Tongue (tissue), 2 donors: ENCODE data around the gene FIG4. TPM values are rescaled to one million over a fixed set of nuclear protein-coding genes. Genes with fewer than 3 reads are reported as not detected.
A peak's percentile ranks its signal among the peaks of the same experiment; 100 is the strongest.
"Not testable (repeated sequence)": the region's sequence is repeated elsewhere in the genome, so short reads cannot be mapped to it uniquely, and the experiment has no call there.

Experiments
- DNase-seq: peaks from one replicate; pipeline ENCODE4 v3.0.0-alpha.2; 2015
- total RNA-seq: library from RNA; depleted of rRNA; stranded (reverse); fragments of >200 nt; gene quantifications from one replicate; pipeline ENCODE4 v1.2.3, GENCODE V29; 2014

The FIG4 gene
- total RNA-seq, 1 donor from 2014 or later = 22.3 TPM

GRCh38 chr6:109799664-109800063, 108.6 kb downstream of the FIG4 start:
- DNase-seq = no peak

DNA sequence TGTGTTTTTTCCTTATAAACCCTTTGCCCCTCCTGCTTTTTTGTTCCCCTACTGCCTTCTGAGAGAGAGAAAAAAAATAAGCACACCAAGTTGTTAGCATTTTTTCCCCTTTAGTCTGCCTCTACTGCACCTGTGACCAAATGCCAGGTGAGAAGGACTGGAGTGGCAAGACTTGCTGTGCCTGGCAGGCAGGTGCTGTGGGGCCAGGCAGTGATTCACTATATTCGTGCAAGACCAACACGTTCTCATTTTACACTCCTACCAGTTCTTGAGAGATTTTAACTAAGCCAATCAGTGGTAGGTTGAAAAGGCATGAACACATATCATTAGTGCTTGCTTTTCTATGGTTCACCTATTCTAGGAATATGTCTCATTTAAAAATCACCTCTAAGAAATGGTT, 109.7 kb downstream of the FIG4 start:
- DNase-seq = no peak

- DNase-seq = no peak
These were observed 110.7 kb downstream of the FIG4 start for GRCh38 chr6:109801794-109802193.

DNA sequence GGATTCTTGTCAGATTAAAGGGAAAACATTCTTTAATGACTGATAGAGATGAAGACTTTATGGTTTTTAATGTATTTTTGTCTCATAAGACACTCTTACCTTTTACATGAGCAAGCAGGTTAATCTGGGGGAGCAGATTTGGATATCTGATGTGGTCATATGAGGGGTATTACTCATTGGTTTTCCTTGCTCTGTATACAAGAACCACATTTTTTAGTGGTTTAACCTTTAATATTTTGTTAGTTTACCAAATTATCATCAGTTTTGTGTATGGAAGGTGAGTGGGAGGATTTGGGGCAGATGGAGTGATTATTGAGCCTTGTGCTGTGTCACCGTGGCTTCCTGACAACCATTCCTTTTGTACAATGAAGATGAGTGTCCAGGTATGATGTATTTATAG, 112.9 kb downstream of the FIG4 start:
- DNase-seq = no peak

DNA sequence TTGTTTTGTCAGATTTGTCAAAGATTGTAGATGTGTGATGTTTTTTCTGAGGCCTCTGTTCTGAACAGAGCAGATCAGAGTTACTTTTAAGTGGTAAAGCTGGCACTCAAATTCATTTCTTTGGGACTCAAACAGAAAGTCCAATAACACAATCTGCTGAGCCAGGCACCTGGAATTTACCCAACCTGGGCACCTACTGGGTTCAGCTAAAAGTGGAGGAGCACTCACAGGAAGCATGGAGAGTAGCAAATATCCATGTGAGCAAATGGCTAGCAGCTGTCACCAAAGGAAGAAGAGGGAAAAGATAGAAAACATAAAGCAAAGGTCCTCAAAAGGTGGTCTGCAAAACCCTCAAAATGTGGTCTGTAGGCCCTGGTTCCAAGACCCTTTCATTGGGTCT, 116.8 kb downstream of the FIG4 start:
- DNase-seq = no peak

- DNase-seq = no peak
These were observed 117.7 kb downstream of the FIG4 start for GRCh38 chr6:109808837-109809236.

GRCh38 chr6:109815054-109815453, 124.0 kb downstream of the FIG4 start:
- no peak for DNase-seq

DNA sequence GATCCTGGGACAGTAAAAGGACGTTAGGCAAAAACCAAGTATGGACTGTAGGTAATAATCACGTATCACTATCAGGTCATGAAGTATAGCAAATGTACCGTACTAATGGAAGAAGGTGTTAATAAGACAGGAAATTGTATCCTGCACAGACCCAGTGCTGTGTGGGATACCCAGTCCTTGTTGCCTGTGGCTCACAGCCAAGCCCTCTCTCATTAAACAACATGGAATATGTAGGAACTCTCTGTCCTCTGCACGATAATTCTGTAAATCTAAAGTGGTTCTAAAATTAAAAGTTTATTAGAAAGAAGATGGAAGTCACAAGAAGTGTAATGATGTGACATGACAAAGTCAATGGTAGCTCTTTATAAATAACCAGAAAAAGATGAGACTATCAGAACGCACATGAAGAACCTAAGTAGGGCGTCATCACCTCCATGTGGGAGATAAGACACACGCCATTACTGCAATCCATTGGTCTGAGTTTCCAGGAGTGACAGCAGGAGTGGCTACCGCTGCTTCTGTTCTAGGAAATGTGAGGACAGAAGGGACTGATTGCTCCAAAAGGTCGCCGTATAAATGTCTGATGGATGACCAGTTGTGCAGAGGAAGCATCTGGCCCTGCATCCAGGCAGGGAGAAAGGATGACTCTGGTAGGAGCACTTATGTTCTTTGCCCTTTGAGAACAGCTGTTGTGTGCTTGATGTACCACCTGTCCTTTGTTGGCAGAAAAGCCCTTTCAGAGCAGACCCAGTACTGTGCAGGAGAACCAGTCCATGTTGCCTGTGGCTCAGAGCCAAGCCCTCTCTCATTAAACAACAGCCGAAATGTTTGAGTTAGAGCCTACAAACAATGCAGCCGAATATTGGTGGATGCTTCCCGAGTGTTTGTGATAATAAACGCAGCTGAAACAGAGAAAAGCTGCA, 125.6 kb downstream of the FIG4 start:
- peak; percentile 43 for DNase-seq

GRCh38 chr6:109820706-109821350, 129.7 kb downstream of the FIG4 start:
- DNase-seq = no peak

DNA sequence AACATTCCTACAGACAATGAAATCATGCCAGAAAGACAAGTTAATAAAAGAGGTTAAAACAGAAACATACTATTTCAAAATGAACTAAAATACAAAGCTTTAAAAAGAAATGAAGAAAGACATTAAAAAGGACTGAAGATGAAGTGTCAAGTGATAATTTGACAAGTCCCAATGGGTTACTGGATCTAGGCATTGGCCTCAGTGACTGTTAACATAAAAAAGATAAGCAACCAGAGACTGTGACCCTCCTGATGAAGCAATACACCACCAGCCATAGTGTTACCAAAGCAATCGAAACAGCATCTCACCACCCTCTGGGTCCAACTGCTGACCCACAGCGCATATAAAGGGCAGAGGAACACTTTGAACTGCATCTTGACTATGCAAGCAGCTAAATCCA, 130.3 kb downstream of the FIG4 start:
- no peak for DNase-seq

GRCh38 chr6:109824105-109824504, 133.0 kb downstream of the FIG4 start:
- DNase-seq = no peak

GRCh38 chr6:109826551-109826950, 135.5 kb downstream of the FIG4 start:
- DNase-seq = no peak

DNA sequence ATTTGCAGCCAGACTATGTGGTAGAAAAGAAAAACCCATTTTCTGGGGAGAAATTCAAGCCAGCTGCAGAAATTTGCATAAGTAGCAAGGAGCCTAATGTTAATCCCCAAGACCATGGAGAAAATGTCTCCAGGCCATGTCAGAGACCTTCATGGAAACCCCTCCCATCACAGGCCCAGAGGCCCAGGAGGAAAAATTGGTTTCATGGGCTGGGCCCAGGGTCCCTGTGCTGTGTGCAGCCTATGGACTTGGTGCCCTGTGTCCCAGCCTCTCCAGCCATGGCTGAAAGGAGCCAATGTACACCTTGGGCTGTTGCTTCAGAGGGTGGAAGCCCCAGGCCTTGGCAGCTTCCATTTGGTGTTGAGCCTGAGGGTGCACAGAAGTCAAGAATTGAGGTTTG, 140.3 kb downstream of the FIG4 start:
- not testable (repeated sequence) for DNase-seq

- DNase-seq = peak; percentile 25
These were observed 143.0 kb downstream of the FIG4 start for GRCh38 chr6:109834131-109834530.

DNA sequence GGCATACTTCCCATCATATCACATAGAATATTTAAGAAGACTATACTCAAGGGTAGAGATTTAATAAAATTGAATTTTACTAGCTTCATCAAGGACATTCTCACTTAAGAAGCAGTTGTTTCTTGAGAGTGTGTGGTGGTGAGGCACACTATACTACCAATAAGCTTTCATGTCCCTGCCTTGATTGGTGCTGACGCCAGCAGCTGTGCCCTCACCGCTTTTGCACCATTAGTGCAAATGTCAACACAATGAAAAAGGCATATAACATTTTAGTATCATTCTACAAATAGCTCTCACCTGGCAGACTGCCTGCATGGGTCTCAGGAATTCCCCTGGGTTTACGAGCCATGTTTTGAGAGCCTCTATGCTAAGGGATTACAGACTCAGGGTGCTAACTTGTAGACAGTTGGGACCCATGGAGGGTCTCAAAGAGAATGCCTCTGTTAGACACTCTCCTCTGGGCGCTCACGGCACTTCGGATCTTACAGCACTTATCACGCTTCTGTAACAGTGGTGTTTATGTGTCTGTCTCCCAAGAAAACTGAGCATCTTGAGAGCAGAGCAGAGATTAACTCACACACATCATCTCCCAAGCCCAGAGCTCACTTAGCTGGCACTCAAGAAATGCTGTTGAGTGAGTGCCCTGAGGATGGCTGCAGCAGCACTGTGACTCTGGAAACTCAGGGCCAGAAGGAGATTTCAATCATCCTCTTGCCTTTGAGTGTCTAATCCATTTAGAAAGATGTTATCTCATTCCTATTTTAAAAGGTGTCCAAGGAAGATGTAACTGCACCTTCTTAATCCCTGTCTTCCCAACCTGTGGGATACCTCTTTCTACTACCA, 143.7 kb downstream of the FIG4 start:
- DNase-seq = peak; percentile 7

DNA sequence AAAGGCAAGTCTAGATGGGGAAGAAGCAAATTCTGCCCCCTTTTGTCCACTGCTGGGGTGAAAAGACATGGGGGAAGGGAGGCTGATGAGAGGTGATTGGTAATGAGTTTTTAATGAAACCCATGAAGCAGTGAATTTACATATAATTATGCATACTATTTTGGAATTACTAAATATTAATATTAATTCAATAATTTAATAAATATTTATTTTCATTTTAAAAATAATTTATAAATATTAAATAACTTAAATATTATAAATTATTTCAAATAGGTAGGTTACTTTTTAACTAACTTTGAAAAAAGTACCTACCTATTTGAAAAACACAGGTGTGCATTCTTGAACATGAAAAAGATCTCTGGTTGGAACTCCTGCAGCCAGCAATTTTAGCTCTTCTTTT, 148.9 kb downstream of the FIG4 start:
- no peak for DNase-seq

DNA sequence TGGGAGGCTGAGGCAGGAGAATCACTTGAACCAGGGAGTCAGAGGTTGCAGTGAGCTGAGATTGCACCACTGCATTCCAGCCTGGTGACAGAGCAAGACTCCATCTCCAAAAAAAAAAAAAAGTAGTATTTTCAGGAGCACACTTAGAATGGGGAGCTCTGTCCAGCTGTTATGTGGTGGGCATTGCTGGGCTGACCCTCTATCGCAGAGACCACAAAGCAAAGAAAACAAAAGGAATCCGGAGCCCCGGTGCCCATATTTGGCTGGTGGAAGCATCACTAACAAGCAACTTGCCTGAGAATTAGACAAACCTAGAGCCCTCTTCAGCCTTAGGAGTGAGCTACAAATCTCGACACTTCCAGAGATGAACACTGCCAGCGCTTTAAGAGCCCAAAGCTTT, 149.7 kb downstream of the FIG4 start:
- DNase-seq = no peak

DNA sequence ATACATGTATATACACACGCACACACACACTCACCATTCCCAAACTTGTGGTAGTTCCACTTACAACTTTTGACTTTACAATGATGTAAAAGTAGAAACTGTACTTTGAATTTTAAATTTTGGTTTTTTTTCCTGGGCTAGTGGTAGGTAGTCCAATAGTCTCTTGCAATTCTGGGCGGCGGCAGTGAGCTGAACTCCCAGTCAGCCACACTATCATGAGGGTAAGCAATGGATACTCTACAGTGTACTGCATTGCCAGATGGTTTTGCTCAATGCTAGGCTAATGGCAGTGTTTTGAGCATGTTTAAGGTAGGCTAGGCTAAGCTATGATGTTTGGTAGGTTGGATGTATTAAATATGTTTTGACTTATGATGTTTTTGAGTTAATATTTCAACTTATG, 150.8 kb downstream of the FIG4 start:
- DNase-seq = no peak

- DNase-seq = no peak
These were observed 161.6 kb downstream of the FIG4 start for GRCh38 chr6:109852713-109853112.

DNA sequence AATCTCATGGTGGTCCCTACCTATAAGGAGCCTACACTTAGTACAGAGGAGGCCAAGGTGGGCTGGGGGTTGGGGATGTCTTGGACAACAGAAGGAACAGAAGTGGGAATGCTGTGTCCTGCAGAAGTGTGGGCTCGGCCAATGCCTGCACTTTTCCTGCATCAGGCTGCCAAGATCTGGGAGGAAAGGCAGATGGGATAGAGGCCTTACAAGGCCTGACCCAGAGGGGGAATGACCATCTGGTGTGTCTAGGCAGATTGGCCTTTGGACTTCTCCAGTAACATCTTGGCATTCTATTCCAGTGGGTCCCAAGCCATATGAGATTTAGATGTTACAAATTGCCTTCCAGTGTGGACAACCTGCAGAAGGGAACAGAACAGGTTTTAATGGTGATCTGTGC, 162.3 kb downstream of the FIG4 start:
- DNase-seq = no peak

- no peak for DNase-seq
These were observed 162.9 kb downstream of the FIG4 start for GRCh38 chr6:109853951-109854350.

DNA sequence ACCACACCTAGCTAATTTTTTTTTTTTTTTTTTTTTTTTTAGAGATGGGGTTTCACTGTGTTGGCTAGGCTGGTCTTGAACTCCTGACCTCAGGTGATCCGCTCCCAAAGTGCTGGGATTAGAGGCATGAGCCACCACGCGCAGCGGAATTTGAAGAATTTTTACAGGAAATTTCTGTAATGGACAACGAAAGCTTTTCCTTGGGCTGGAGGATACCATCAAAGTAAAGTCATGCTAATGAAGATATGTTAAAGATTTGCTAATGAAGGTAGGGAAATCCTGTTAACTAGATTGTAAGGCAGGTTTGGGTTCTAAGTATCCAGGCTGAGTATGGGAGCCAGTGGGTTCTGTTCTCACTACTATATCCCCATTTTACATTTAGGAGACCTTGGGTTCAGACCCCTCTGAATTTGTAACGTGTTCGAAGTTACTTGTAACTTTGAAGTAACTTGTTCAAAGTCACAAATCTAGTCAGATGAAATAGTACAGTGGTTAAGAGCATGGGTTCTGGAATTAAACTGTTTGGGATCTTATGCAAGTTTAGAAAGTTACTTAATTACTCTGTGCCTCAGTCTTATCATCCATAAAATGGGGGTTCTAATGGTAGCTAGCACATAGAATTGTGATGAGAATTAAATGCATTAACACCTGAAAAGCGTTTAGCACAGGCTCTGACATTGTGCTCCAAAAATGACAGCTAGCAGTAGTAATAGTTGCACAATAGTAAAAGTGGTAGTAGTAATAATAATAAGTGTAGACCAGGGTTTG, 163.6 kb downstream of the FIG4 start:
- no peak for DNase-seq
